GM11168 (cell line): ENCODE measurements around the gene PDAP1.
"Not testable (repeated sequence)": the region's sequence is repeated elsewhere in the genome, so short reads cannot be mapped to it uniquely, and the experiment has no call there.

Experiments
- in situ Hi-C: fragments of 300-500 bp; cut with MboI; formaldehyde crosslinking; loops from one replicate; pipeline ENCODE4 v1.12.0; 2022; ENCODE audit warnings: low sequenced_read_pairs; ENCODE audit not compliant: unreplicated experiment

PDAP1 gene

DNA sequence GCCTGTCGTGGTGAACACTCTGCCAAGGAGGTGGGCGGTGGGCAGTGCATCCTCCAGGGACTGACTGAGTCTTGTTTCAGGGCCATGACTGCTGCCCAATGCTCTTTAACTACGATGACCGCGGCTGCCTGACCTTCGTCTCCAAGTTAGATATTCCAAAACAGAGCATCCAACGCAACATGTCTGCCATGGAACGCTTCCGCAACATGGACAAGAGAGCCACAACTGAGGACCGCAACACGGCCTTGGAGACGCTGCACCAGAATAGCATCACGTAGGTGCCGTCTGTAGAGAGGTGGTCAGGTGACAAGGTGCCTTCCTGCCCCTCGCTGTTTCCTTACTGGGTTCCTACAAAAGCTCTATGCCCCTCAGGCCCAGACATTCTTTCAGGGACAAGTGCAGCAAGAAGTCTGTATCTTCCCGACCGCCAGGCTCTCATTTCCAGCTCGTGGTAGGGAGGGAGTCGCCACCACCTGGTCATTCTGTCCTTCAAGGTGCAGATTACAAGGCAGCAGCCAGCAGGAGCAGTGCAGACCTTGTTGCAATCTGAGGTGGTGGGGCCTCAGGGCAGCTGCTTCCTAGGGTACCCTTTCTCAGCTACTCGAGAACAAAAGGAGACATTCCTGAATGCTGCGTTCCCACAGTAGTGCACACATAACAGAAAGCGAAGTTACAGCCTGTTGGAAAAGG is 48.8 kb downstream of the PDAP1 start:
- in situ Hi-C loops = no loop called here

DNA sequence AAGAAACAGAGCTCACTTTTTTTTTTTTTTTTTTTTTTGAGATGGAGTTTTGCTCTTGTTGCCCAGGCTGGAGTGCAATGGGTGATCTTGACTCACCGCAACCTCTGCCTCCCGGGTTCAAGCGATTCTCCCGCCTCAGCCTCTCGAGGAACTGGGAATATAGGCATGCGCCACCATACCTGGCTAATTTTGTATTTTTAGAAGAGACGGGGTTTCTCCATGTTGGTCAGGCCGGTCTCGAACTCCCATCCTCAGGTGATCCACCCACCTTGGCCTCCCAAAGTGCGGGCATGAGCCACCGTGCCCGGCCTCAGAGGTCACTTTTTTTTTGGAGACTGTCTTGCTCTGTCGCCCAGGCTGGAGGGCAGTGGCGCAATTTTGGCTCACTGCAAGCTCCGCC is 49.9 kb downstream of the PDAP1 start:
- in situ Hi-C loops = not testable (repeated sequence)

DNA sequence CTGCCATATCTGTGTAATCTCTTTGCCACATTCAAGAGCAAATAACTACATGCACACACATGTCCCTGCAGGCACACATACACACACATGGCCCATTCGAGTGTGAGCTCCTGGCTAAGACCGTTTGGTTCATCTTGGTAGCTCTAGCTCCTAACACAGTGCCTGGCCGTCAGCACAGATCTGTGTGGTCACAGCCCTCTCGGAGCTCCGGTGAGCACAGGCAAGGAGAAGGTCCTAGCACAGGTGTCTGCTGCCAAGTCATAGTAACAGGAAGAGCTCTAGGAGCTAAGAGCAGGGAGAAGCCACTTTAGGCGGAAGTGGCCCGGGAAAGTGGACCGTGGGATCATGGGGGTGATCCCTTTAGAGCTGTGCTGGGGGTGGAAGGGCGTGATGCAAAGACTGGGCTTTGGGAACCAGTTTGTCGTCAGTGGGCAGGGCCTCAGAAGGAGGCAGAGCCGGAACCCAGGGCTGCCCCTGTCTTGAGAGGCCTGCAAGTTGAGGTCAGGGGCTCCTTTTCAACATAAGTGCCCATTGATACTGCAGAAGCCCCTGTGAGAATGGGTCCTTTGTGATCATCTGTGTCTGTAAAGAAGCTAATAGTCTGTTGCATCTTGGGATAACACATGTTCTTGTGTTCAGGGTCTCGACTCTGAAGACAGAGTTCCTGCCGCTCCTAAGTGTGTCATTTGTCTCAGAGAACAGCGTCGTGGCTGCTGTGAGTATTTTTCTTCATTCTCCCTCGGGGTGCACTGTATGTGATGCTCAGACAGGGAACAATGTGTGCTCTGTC is 50.5 kb downstream of the PDAP1 start:
- in situ Hi-C loops = no loop called here

DNA sequence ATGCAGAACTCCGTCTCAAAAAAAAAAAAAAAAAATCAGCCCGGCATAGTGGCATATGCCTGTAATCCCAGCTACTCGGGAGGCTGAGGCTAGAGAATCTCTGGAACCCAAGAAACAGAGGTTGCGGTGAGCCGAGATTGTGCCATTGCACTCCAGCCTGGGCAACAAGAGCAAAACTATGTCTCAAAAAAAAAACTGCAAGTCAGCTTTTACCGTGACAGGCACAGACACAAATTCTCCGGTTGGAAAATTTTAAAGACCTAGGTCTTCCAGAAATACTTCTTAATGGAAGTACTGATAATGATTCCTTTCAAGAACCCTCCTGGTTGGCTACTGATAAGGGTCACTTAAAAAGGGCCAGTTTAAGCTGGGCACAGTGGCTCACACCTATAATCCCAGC is 53.3 kb downstream of the PDAP1 start:
- in situ Hi-C loops = no loop called here

DNA sequence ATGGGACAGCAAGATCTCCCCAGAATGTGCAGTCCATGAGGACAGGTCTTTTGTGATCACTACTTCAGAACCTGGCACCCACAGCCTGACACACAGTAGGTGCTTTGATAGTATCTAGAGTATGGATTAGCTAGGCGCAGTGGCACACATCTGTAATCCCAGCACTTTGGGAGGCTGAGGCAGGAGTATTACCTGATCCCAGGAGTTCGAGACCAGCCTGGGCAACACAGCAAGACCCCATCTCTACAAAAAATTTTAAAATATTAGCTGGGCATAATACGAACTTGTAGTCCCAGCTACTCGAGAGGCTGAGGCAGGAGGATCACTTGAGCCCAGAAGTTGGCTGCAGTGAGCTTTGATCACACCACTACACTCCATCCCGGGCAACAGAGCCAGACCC is 56.1 kb downstream of the PDAP1 start:
- in situ Hi-C loops = no loop called here

DNA sequence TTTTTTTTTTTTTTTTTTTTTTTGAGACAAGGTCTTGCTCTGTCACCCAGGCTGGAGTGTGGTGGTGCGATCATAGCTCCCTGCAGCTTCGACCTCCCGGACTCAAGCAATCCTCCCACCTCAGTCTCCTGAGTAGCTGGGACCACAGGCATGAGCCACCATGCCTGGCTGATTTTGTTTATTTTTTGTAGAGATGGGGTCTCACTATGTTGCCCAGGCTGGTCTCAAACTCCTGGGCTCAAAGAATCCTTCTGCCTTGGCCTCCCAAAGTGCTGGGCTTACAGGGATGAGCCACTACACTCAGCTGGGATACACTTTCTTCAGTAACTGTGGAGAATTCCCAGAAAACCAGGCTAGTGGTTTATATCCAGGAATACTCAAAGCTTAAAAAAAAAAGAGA is 57.8 kb downstream of the PDAP1 start:
- in situ Hi-C loops = not testable (repeated sequence)
